ENCODE measurements around the gene KNOP1.

DNA sequence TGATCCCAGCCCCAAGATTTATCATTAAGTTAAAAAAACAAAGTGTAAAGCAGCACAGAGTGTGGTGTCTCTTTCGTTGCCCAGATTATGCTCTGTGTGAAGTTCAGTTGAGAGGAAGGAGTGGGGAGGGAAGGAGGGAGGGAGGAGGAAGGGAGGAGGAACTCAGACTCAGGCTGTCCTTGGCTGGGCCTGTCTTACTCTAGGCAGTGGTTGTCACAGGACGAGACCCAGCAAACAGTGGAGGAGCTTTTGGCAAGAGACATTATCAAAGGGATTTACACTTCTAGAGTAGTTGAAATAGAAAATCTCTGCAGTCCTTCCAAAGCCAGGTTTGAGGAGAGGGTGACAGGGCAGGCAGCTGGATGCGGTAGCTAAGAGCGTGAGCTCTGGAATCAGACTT, 27.8 kb downstream of the KNOP1 start:
- TF ChIP-seq POLR2A (IDR thresholded peaks at IDR 0.05; ENCODE audit: low read length) (no peak), GATA1 (IDR thresholded peaks at IDR 0.05; ENCODE audit: low read depth, low read length) (no peak)

Data from erythroblast (primary cell).